Gastroesophageal sphincter (tissue), 4 donors: Measurements from ENCODE around the gene CHST15. TPM values are rescaled to one million over a fixed set of nuclear protein-coding genes. Genes with fewer than 3 reads are reported as not detected.

Experiments
- ATAC-seq: fragments of 150-250 bp; one replicate; pipeline ENCODE4 v1.9.1; 2016; ENCODE audit warnings: mild to moderate bottlenecking, moderate library complexity
- H3K27ac ChIP-seq, 4 donors: fragments of 200-600 bp; sonication (generic) in 3 of 4; 1 replicate in 3 of 4; 2 replicates in 1 of 4; pipeline ENCODE4 v1.5.1; 2016 to 2019
- H3K27me3 ChIP-seq: fragments of 200-600 bp; sonication (generic); one replicate; pipeline ENCODE4 v1.5.1; 2019
- H3K36me3 ChIP-seq, 2 donors: fragments of 200-600 bp; sonication (generic); one replicate each; pipeline ENCODE4 v1.5.1; 2019; ENCODE audit warnings: control low read depth in 1 of 2
- H3K4me1 ChIP-seq, 3 donors: fragments of 200-600 bp; sonication (generic); 1 replicate in 2 of 3; 2 replicates in 1 of 3; pipeline ENCODE4 v1.5.1; 2016 to 2019; ENCODE audit warnings: control low read depth in 2 of 3
- H3K4me3 ChIP-seq, 2 donors: fragments of 200-600 bp; sonication (generic); one replicate each; pipeline ENCODE4 v1.5.1; 2019; ENCODE audit warnings: mild to moderate bottlenecking in 1 of 2, moderate library complexity in 1 of 2
- H3K9me3 ChIP-seq, 3 donors: fragments of 200-600 bp; sonication (generic); one replicate each; pipeline ENCODE4 v1.5.1; 2017 to 2019; ENCODE audit warnings: control low read depth in 2 of 3
- EP300 ChIP-seq: sonication (generic); formaldehyde crosslinking; IDR thresholded peaks from one replicate; pipeline ENCODE4 v1.6.1; 2017; ENCODE audit warnings: antibody characterized with exemption, mild to moderate bottlenecking
- POLR2A ChIP-seq, 2 donors: fragments of 450-650 bp; IDR thresholded peaks; one replicate each; pipeline ENCODE4 v1.6.1; 2017; ENCODE audit warnings: antibody characterized with exemption in 2 of 2, mild to moderate bottlenecking in 2 of 2, moderate library complexity in 1 of 2
- POLR2AphosphoS5 ChIP-seq: sonication (generic); formaldehyde crosslinking; IDR thresholded peaks from one replicate; pipeline ENCODE4 v1.6.1; 2017; ENCODE audit warnings: antibody characterized with exemption
- WGBS, 2 donors: methylation state at CpG; one replicate each; pipeline ENCODE4 v1.1.5; 2018; ENCODE audit warnings: low coverage in 1 of 2; 5-methylcytosine and 5-hydroxymethylcytosine counted together
- total RNA-seq, 4 donors: library from RNA; depleted of rRNA; stranded (reverse); fragments of >200 nt; gene quantifications; one replicate each; pipeline ENCODE4 v1.1.0, GENCODE V29; 2016
- TF ChIP-seq, protein P1 (sequence below), 4 experiments: fragments of 200-600 bp in 2 of 4; fragments of 450-650 bp in 2 of 4; sonication (generic) in 1 of 4; IDR thresholded peaks; one replicate each; pipeline ENCODE4 v1.5.1; 2017 to 2019; ENCODE audit warnings: antibody characterized with exemption in 4 of 4, mild to moderate bottlenecking in 2 of 4, moderate library complexity in 2 of 4

Gene CHST15
- total RNA-seq, 4 donors from 2014 or later: 63.5 to 87.5 (median 74.3) TPM

DNA sequence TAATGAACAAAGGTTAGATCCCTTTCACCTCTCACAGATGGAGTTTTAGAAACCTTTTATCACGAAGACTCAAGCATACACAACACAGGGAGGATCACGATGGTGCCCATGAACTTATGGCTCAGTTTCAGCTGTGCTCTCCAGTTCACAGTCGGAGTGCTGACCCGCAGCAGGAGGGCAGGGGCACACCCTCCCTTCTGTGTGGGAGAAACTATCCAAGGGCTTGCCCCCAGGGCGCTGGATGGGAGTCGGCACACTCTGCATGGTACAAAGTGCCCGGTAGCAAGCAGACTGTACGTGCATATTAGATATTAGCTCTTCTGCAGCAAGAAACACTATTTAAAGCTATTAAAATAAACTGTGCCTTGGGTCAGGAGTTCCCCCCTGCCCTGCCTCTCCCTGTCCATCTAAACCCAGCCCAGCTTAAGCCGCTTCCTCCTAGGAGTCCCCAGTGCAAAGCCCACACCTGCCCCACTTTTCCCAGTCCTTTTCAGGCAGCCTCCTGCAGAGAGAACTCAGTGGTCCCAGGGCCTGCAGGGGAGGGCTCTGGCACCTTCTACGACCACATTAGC, 76.5 kb downstream of the CHST15 start:
- ATAC-seq: no peak
- 30 to 44% methylated on average over 3 to 6 of the region's 10 CpGs for WGBS, 2 donors
- Histone ChIP-seq H3K27me3 (no peaks in the 10 kb centered on the region), H3K4me3 (no peak overlapping the region), H3K9me3 (no peaks in the 10 kb centered on the region), H3K27ac (peak overlapping the region in 3 of 4 donors; percentile 52 to 86 (median 65)), H3K4me1 (peaks cover 0 to 74% (median 12%) of the 10 kb centered on the region in 3 donors), H3K36me3 (peaks cover 0 to 64% of the 10 kb centered on the region in 2 donors)
- TF ChIP-seq, protein P1, sequence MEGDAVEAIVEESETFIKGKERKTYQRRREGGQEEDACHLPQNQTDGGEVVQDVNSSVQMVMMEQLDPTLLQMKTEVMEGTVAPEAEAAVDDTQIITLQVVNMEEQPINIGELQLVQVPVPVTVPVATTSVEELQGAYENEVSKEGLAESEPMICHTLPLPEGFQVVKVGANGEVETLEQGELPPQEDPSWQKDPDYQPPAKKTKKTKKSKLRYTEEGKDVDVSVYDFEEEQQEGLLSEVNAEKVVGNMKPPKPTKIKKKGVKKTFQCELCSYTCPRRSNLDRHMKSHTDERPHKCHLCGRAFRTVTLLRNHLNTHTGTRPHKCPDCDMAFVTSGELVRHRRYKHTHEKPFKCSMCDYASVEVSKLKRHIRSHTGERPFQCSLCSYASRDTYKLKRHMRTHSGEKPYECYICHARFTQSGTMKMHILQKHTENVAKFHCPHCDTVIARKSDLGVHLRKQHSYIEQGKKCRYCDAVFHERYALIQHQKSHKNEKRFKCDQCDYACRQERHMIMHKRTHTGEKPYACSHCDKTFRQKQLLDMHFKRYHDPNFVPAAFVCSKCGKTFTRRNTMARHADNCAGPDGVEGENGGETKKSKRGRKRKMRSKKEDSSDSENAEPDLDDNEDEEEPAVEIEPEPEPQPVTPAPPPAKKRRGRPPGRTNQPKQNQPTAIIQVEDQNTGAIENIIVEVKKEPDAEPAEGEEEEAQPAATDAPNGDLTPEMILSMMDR (IDR thresholded peaks at IDR 0.05): no peak
- TF ChIP-seq EP300: no peak
- no peak for TF ChIP-seq POLR2AphosphoS5
- TF ChIP-seq POLR2A (IDR thresholded peaks at IDR 0.05): no peak

DNA sequence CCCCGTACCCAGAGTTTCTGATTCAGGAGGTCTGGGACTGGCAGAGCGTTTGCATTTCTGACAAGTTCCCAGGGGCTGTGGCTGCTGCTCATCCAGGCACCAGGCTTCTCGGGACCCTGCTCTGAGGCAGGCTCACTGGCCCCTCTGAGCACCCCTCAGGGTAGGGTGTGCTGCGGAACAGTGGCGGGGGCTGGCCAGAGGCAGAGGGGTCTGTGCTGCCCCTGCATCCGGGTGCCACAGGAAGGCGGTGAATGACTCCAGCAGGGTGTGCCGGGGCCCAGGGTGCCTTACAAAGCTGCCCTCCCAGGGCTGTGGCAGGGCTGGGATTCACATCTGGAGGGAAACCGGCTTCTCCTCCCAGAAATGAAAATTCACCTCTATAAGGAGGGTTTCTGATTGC, 77.4 kb downstream of the CHST15 start:
- Histone ChIP-seq H3K27me3 (no peaks in the 10 kb centered on the region), H3K36me3 (peaks cover 0 to 67% of the 10 kb centered on the region in 2 donors), H3K9me3 (no peaks in the 10 kb centered on the region), H3K27ac (peak overlapping the region in 3 of 4 donors; percentile 52 to 86 (median 65)), H3K4me3 (no peak overlapping the region), H3K4me1 (peaks cover 0 to 74% (median 12%) of the 10 kb centered on the region in 3 donors)
- TF ChIP-seq POLR2A (IDR thresholded peaks at IDR 0.05) (no peak), POLR2AphosphoS5 (no peak), EP300 (no peak)
- TF ChIP-seq, protein P1 (IDR thresholded peaks at IDR 0.05): no peak
- no peak for ATAC-seq
- WGBS, 2 donors: no CpG with 5 or more reads among the region's 9 CpGs

DNA sequence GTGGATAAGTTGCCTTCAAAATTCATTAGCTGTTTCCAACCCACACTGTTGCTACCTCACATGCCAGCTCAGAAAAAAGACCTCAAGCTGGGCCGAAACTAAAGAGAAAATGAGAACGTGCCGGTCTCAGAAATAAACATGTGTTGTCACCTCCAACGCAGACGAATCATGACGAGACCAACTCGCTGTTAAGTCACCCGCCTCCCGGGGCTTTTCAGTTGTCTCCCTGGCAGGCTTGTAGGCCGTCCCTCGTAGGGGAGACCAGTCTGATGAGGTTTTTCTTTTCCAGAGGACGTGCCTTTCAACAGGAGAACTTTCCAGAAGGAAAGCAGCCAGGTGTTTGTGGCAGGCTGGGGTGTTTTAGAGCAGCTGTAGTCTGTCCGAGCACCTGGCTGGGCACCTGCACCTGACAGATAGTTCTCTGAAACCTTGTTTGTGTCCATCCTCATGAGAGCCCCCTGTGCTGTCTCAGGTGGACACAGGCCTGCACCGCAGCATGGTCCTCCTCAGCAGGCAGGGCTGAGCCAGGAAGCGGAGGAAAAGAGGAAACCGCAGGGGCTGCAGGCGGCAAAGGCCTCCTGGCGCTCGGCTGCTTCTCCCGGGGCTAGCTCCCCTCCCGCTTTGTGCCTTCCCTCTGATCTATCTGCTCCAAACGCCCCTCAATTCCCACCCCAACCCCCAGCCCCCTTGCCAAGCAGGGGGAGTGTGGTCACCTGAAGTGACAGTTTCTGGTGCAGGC, 78.8 kb downstream of the CHST15 start:
- WGBS, 2 donors: 60 to 75% methylated on average over 10 to 15 of the region's 22 CpGs

DNA sequence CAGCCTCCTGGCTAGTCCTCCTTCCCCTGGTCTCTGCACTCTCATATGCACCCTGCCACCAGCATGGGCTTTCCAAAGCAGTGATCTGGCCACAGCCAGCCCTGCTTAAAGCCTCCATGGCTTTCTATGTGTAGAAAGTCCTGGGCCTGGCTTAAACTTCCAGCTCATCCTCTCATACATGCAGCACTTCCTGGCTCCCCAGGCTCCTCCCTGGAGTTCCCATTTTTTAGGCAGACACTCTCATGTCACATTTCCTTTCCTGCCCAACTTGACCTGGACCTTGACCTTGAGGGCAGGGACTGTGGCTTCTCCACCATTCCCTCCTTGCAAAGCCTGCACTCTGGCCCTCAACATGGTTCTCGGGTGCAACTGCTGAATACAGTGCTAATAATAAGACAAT, 79.5 kb downstream of the CHST15 start:
- H3K4me1 ChIP-seq: peaks cover 4 to 79% (median 20%) of the 10 kb centered on the region in 3 donors
- no peak overlapping the region for H3K4me3 ChIP-seq
- no peaks in the 10 kb centered on the region for H3K9me3 ChIP-seq
- H3K36me3 ChIP-seq: peaks cover 0 to 63% of the 10 kb centered on the region in 2 donors
- WGBS, 2 donors: 100% methylated on average over 1 of the region's 1 CpG; no CpG with 5 or more reads in 1 of the 2 donors
- H3K27me3 ChIP-seq: no peaks in the 10 kb centered on the region
- no peak for ATAC-seq
- peak overlapping the region in 2 of 4 donors; percentile 86 to 92 for H3K27ac ChIP-seq
- TF ChIP-seq, protein P1 (IDR thresholded peaks at IDR 0.05): no peak
- TF ChIP-seq EP300: no peak
- TF ChIP-seq POLR2A (IDR thresholded peaks at IDR 0.05): no peak
- TF ChIP-seq POLR2AphosphoS5: no peak

More for the DNA sequence above, 78.8 kb downstream of the CHST15 start:
- TF ChIP-seq, protein P1 (IDR thresholded peaks at IDR 0.05): no peak
- TF ChIP-seq POLR2A (IDR thresholded peaks at IDR 0.05): no peak
- TF ChIP-seq POLR2AphosphoS5: no peak
- no peak for TF ChIP-seq EP300
- no peak overlapping the region for H3K4me3 ChIP-seq
- ATAC-seq: no peak
- peaks cover 4 to 79% (median 19%) of the 10 kb centered on the region in 3 donors for H3K4me1 ChIP-seq
- H3K36me3 ChIP-seq: peaks cover 0 to 67% of the 10 kb centered on the region in 2 donors
- peak overlapping the region in 3 of 4 donors; percentile 46 to 86 (median 58) for H3K27ac ChIP-seq
- no peaks in the 10 kb centered on the region for H3K27me3 ChIP-seq
- no peaks in the 10 kb centered on the region for H3K9me3 ChIP-seq
